ENCODE data around the gene CNTN6. TPM values are rescaled to one million over a fixed set of nuclear protein-coding genes. Genes with fewer than 3 reads are reported as not detected.

Gene CNTN6
- total and polyA plus RNA-seq, 2 of the 4 experiments (the other 2 are of a cell fraction) = not detected

GRCh38 chr3:1087066-1087560 is 5.7 kb upstream of the CNTN6 start:
- no peak for ATAC-seq (ENCODE audit: low read depth)

More at GRCh38 chr3:1087066-1087560, 5.7 kb upstream of the CNTN6 start:
- Histone ChIP-seq H2AFZ (replicated peaks; ENCODE audit: low read length, poor library complexity) (no peak overlapping the region), H3K9ac (ENCODE audit: low read depth, low read length) (no peak overlapping the region), H3K79me1 (ENCODE audit: low read depth in 1 of 2, low read length in 2 of 2) (no peaks in the 10 kb centered on the region), H3K4me2 (ENCODE audit: low read depth, low read length) (no peak overlapping the region), H3K18ac (ENCODE audit: low read depth, low read length) (no peak overlapping the region), H2BK120ac (ENCODE audit: low read depth, low read length) (no peak overlapping the region), H4K20me1 (ENCODE audit: insufficient read depth, low read length) (no peaks in the 10 kb centered on the region), H3K23ac (ENCODE audit: low read depth, low read length) (no peak overlapping the region), H3K27me3 (ENCODE audit: control insufficient read depth, insufficient read depth, low read length) (no peaks in the 10 kb centered on the region), H2BK15ac (ENCODE audit: low read depth, low read length) (no peak overlapping the region), H2BK20ac (ENCODE audit: low read depth, low read length) (no peak overlapping the region), H3K4me1 (ENCODE audit: control insufficient read depth, insufficient read depth, low read length) (no peaks in the 10 kb centered on the region), H3K14ac (replicated peaks; ENCODE audit: low read depth, low read length) (no peak overlapping the region), H4K91ac (ENCODE audit: insufficient read depth, low read depth, low read length) (no peak overlapping the region), H4K8ac (ENCODE audit: low read depth in 2 of 2, low read length in 2 of 2) (no peak overlapping the region), H3K9me1 (ENCODE audit: insufficient read depth, low read length) (no peaks in the 10 kb centered on the region), H3K4ac (ENCODE audit: low read depth, low read length) (no peak overlapping the region), H2BK5ac (ENCODE audit: low read depth, low read length, poor library complexity, severe bottlenecking) (no peak overlapping the region), H2AK9ac (replicated peaks; ENCODE audit: low read depth, low read length, poor library complexity) (no peak overlapping the region), H3K4me3 (ENCODE audit: insufficient read depth, low read depth, low read length) (no peak overlapping the region), H3K9me3 (ENCODE audit: control insufficient read depth, insufficient read depth, low read length) (peaks cover 2% of the 10 kb centered on the region; the same call in 1 of the 2 replicates), H3K36me3 (ENCODE audit: control insufficient read depth, insufficient read depth, low read length) (no peaks in the 10 kb centered on the region), H2AK5ac (ENCODE audit: low read depth, low read length) (no peak overlapping the region), H3K27ac (ENCODE audit: insufficient read depth, low read length) (no peak overlapping the region), H4K5ac (ENCODE audit: low read depth, low read length) (no peak overlapping the region), H3K56ac (ENCODE audit: extremely low read depth, insufficient read depth, low read length) (no peak overlapping the region)
- ChIA-PET POLR2A (ENCODE audit: unreplicated experiment) (no interaction called here), CTCF (no interaction called here)
- intact Hi-C loops (cut with micrococcal nuclease) (no loop called here), dilution Hi-C loops (cut with HindIII; ENCODE audit: low sequenced_read_pairs, unreplicated experiment) (no loop called here), in situ Hi-C loops (cut with MboI; ENCODE audit: low sequenced_read_pairs) (no loop called here)
- TF ChIP-seq RAD21 (IDR thresholded peaks at IDR 0.05; ENCODE audit: low read length) = peak; percentile 19; the same call in 1 of the 2 replicates
- TF ChIP-seq SMC3 (IDR thresholded peaks at IDR 0.05; ENCODE audit: low read depth, low read length) = no peak
- peak; percentile 74 for TF ChIP-seq CEBPB (IDR thresholded peaks at IDR 0.05; ENCODE audit: low read depth, low read length)
- DNase-seq = peak; percentile 52
- no TSS peak for BruUV-seq (replicated peaks)
- no CpG with 5 or more reads among the region's 3 CpGs for WGBS, 2 experiments (ENCODE audit: extremely low coverage in 2 of 2, insufficient read length in 1 of 2)
